GM20431 (cell line): ENCODE data around the gene SSX2.
"Not testable (repeated sequence)": the region's sequence is repeated elsewhere in the genome, so short reads cannot be mapped to it uniquely, and the experiment has no call there.

Experiments used
- in situ Hi-C: fragments of 300-500 bp; cut with MseI, MboI; formaldehyde crosslinking; loops from one replicate; pipeline ENCODE4 v1.15.0; 2020; ENCODE audit warnings: low sequenced_read_pairs; ENCODE audit not compliant: unreplicated experiment

SSX2 gene

GRCh38 chrX:52707078-52707477 lies at the start of gene SSX2:
SSX2 (minus strand) TSS chrX:52707178; CDS start chrX:52705749, 1,429 bp downstream.
- in situ Hi-C loops = not testable (repeated sequence)

DNA sequence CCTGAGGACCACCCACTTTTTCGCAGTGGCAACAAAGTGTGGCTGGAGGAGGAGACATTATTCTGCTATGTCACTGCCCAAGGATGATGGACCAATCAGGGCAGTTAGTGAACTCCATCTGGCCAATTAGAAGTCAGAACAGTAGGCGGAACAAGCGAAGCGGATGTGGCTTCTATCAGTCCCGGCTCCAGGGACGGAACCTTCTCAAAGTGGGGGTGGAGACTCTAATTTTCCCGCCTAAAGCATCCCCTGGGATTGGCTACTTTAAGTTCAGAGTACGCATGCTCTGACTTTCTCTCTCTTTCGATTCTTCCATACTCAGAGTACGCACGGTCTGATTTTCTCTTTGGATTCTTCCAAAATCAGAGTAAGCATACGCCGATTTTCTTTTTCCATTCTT lies 44.0 kb upstream of the SSX2 start, which contains the start of gene SSX2B:
Gene SSX2B (plus strand): TSS at position 301 of the 400 bp plus-strand sequence. CDS start 1,429 bp downstream, outside the sequence.
- in situ Hi-C loops = not testable (repeated sequence)

- in situ Hi-C loops = not testable (repeated sequence)
Observed at GRCh38 chrX:52692034-52692433, 14.9 kb downstream of the SSX2 start.

- in situ Hi-C loops = not testable (repeated sequence)
Observed at GRCh38 chrX:52662218-52662617, 44.8 kb downstream of the SSX2 start.

DNA sequence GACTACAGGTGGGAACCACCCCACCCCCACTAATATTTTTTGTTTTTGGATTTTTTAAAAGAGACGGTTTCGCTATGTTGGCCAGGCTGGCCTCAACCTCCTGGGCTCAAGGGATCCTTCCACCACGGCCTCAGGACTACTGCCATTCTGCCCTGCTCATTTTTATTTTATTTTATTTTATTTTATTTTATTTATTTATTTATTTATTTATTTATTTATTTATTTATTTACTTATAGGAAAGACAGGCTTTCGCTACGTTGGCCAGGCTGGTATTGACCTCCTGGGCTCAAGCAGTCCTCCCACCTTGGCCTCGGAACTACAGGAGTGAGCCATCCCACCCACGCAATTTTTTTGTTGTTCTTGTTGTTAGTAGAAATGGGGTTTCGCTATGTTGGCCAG lies 51.5 kb downstream of the SSX2 start:
- in situ Hi-C loops = not testable (repeated sequence)

GRCh38 chrX:52654800-52655199 lies 52.2 kb downstream of the SSX2 start, which contains the start of gene SSX7:
SSX7 (minus strand) TSS chrX:52654900; CDS start chrX:52653472, 1,428 bp downstream.
- in situ Hi-C loops = not testable (repeated sequence)

- in situ Hi-C loops = not testable (repeated sequence)
Observed at GRCh38 chrX:52650676-52651075, 56.3 kb downstream of the SSX2 start.

- in situ Hi-C loops = not testable (repeated sequence)
Observed at GRCh38 chrX:52648956-52649355, 58.0 kb downstream of the SSX2 start.
